Astrocyte (in vitro differentiated cells and primary cell): Measurements from ENCODE around the gene NSD2. TPM values are rescaled to one million over a fixed set of nuclear protein-coding genes. Genes with fewer than 3 reads are reported as not detected.

Experiments
- DNase-seq: peaks from one replicate; pipeline ENCODE4 v3.0.0-alpha.2; 2010; ENCODE audit warnings: low read depth
- FAIRE-seq: peaks from 2 replicates; lab custom pipeline; 2011; peaks lifted over from hg19 to GRCh38; lab: Jason Lieb, UNC
- H2AFZ ChIP-seq: 2 replicates; pipeline ENCODE4 v1.6.0; 2012; ENCODE audit warnings: low read depth, low read length, inconsistent platforms
- H3K27ac ChIP-seq: 2 replicates; pipeline ENCODE4 v1.5.1; 2011; ENCODE audit warnings: low read depth, low read length, inconsistent platforms
- H3K27me3 ChIP-seq: 2 replicates; pipeline ENCODE4 v1.6.0; 2011; ENCODE audit warnings: low read length, inconsistent platforms; ENCODE audit not compliant: insufficient read depth
- H3K36me3 ChIP-seq: 2 replicates; pipeline ENCODE4 v1.5.1; 2011; ENCODE audit warnings: low read length, inconsistent platforms; ENCODE audit not compliant: insufficient read depth
- H3K4me1 ChIP-seq: 2 replicates; pipeline ENCODE4 v1.5.1; 2011; ENCODE audit warnings: low read length, inconsistent platforms; ENCODE audit not compliant: insufficient read depth
- H3K4me2 ChIP-seq: 2 replicates; pipeline ENCODE4 v1.6.0; 2012; ENCODE audit warnings: low read length, inconsistent platforms
- H3K4me3 ChIP-seq: 2 replicates; pipeline ENCODE4 v1.5.1; 2011; ENCODE audit warnings: low read depth, mild to moderate bottlenecking, low read length, inconsistent platforms; ENCODE audit not compliant: insufficient read depth
- H3K79me2 ChIP-seq: 2 replicates; pipeline ENCODE4 v1.6.0; 2012; ENCODE audit warnings: mild to moderate bottlenecking, low read length, inconsistent platforms; ENCODE audit not compliant: insufficient read depth
- H3K9ac ChIP-seq: 2 replicates; pipeline ENCODE4 v1.6.0; 2012; ENCODE audit warnings: mild to moderate bottlenecking, low read length, inconsistent platforms
- H3K9me3 ChIP-seq: 2 replicates; pipeline ENCODE4 v1.5.1; 2012; ENCODE audit warnings: low read depth, mild to moderate bottlenecking, low read length, inconsistent platforms; ENCODE audit not compliant: insufficient read depth
- H4K20me1 ChIP-seq: 2 replicates; pipeline ENCODE4 v1.6.0; 2012; ENCODE audit warnings: low read length, inconsistent platforms; ENCODE audit not compliant: insufficient read depth
- H3K27ac Mint-ChIP-seq: one replicate; pipeline ENCODE4 v1.8.0; 2021; ENCODE audit warnings: mild to moderate bottlenecking, mixed read lengths; ENCODE audit not compliant: unreplicated experiment
- H3K27me3 Mint-ChIP-seq: one replicate; pipeline ENCODE4 v1.8.0; 2021; ENCODE audit warnings: low read depth, mixed read lengths; ENCODE audit not compliant: unreplicated experiment
- H3K36me3 Mint-ChIP-seq: one replicate; pipeline ENCODE4 v1.8.0; 2021; ENCODE audit warnings: low read depth, mixed read lengths; ENCODE audit not compliant: unreplicated experiment
- H3K4me1 Mint-ChIP-seq: one replicate; pipeline ENCODE4 v1.8.0; 2021; ENCODE audit warnings: low read depth, mixed read lengths; ENCODE audit not compliant: unreplicated experiment
- H3K4me3 Mint-ChIP-seq: one replicate; pipeline ENCODE4 v1.8.0; 2021; ENCODE audit warnings: mild to moderate bottlenecking, moderate library complexity, mixed read lengths; ENCODE audit not compliant: unreplicated experiment
- H3K9me3 Mint-ChIP-seq: one replicate; pipeline ENCODE4 v1.8.0; 2021; ENCODE audit warnings: mild to moderate bottlenecking, mixed read lengths; ENCODE audit not compliant: unreplicated experiment
- CTCF ChIP-seq: IDR thresholded peaks from 2 replicates; pipeline ENCODE4 v1.5.1; 2011; ENCODE audit warnings: low read depth, mild to moderate bottlenecking, inconsistent platforms, low read length, moderate library complexity; ENCODE audit not compliant: insufficient read depth
- EZH2 ChIP-seq: IDR thresholded peaks from 2 replicates; pipeline ENCODE4 v1.6.1; 2012; ENCODE audit warnings: mild to moderate bottlenecking, low read length, inconsistent platforms; ENCODE audit not compliant: insufficient read depth
- total RNA-seq: library from RNA; stranded (reverse); gene quantifications from 2 replicates; pipeline ENCODE4 v1.2.1, GENCODE V29; 2021

Gene NSD2
- total RNA-seq, 1 donor from 2014 or later: 31.3 TPM

DNA sequence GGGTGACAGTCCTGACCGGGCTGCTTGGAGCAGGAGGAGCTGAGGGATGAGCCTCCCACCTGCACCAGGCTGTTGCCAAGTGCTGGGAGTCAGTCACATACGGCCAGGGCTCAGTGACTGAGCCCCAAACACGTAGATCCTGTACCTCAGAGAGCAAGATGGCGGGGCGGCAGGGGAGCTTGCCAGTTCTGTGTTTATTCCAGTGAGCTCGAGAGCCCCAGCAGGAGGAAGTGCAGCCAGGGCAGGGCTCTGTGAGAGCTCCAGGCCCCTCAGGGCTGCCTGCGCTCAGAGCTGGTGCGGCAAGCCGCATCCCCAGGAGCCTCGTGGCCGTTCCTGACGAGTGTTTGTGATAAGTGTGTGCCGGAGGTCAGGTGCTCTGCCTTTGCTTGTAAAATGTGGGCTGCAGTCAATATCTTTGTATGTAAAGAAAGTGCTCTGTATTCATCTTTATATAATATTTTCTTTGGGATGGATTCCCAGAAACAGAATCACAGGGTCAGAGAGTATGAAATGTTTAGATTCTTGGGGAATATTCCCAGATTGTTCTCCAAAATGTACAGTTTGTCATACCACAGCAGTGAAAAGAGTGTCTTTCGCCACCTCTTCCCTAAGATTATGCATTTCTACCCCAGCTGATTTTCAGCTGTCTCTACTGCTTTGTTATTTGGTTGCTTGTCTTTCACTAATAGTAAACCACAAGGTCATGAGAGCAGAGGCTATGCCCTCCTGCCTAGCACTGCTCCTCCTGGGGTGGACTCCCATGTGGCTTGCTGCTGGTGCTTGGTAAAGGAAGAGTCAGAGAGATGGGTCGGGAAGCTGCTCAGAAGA is 87.3 kb downstream of the NSD2 start:
- Histone ChIP-seq H4K20me1 (peaks cover 24% of the 10 kb centered on the region), H3K79me2 (peaks cover 18% of the 10 kb centered on the region), H3K27me3 (no peaks in the 10 kb centered on the region), H3K9ac (no peak overlapping the region), H2AFZ (no peak overlapping the region), H3K4me2 (no peak overlapping the region), H3K27ac (no peak overlapping the region), H3K4me1 (peaks cover 11% of the 10 kb centered on the region), H3K36me3 (peaks cover 39% of the 10 kb centered on the region), H3K4me3 (no peak overlapping the region), H3K9me3 (no peaks in the 10 kb centered on the region)
- Mint-ChIP-seq H3K27ac (no peak overlapping the region), H3K36me3 (peaks cover 8% of the 10 kb centered on the region), H3K9me3 (no peaks in the 10 kb centered on the region), H3K4me1 (peaks cover 12% of the 10 kb centered on the region), H3K4me3 (no peak overlapping the region), H3K27me3 (no peaks in the 10 kb centered on the region)
- TF ChIP-seq EZH2 (no peak), CTCF (no peak)
- DNase-seq: no peak
- no peak for FAIRE-seq

GRCh38 chr4:1959104-1959384 is 87.9 kb downstream of the NSD2 start:
- H3K27ac ChIP-seq: no peak overlapping the region
- no peak overlapping the region for H3K9ac ChIP-seq
- H3K79me2 ChIP-seq: peaks cover 18% of the 10 kb centered on the region
- no peak overlapping the region for H3K27ac Mint-ChIP-seq
- FAIRE-seq (no peak), DNase-seq (no peak)
- peaks cover 11% of the 10 kb centered on the region for H3K4me1 ChIP-seq
- peaks cover 10% of the 10 kb centered on the region for H3K36me3 Mint-ChIP-seq
- peaks cover 12% of the 10 kb centered on the region for H3K4me1 Mint-ChIP-seq
- H4K20me1 ChIP-seq: peaks cover 24% of the 10 kb centered on the region
- no peaks in the 10 kb centered on the region for H3K9me3 Mint-ChIP-seq
- no peak overlapping the region for H3K4me2 ChIP-seq
- no peaks in the 10 kb centered on the region for H3K27me3 Mint-ChIP-seq
- no peak for TF ChIP-seq EZH2
- TF ChIP-seq CTCF: no peak
- H3K27me3 ChIP-seq: no peaks in the 10 kb centered on the region
- no peak overlapping the region for H3K4me3 Mint-ChIP-seq
- no peaks in the 10 kb centered on the region for H3K9me3 ChIP-seq
- peaks cover 41% of the 10 kb centered on the region for H3K36me3 ChIP-seq
- H3K4me3 ChIP-seq: no peak overlapping the region
- no peak overlapping the region for H2AFZ ChIP-seq

- H3K4me3 Mint-ChIP-seq: no peak overlapping the region
- H3K27me3 Mint-ChIP-seq: no peaks in the 10 kb centered on the region
- peaks cover 3% of the 10 kb centered on the region for H3K9me3 Mint-ChIP-seq
- Histone ChIP-seq H3K27me3 (no peaks in the 10 kb centered on the region), H3K79me2 (peaks cover 15% of the 10 kb centered on the region), H3K4me1 (peaks cover 11% of the 10 kb centered on the region), H3K36me3 (peaks cover 42% of the 10 kb centered on the region), H4K20me1 (peaks cover 21% of the 10 kb centered on the region), H3K9me3 (no peaks in the 10 kb centered on the region), H2AFZ (no peak overlapping the region), H3K27ac (no peak overlapping the region), H3K4me3 (no peak overlapping the region), H3K4me2 (peak overlapping the region; percentile 27), H3K9ac (no peak overlapping the region)
- no peak for TF ChIP-seq EZH2
- TF ChIP-seq CTCF: no peak
- H3K36me3 Mint-ChIP-seq: peaks cover 13% of the 10 kb centered on the region
- DNase-seq (peak; percentile 34), FAIRE-seq (no peak)
- no peak overlapping the region for H3K27ac Mint-ChIP-seq
- peaks cover 12% of the 10 kb centered on the region for H3K4me1 Mint-ChIP-seq
Measured at GRCh38 chr4:1960170-1960825, 89.1 kb downstream of the NSD2 start.
